ENCODE data around the gene COPRS.
A peak's percentile ranks its signal among the peaks of the same experiment; 100 is the strongest.
"Not testable (repeated sequence)": the region's sequence is repeated elsewhere in the genome, so short reads cannot be mapped to it uniquely, and the experiment has no call there.

COPRS gene

GRCh38 chr17:31838636-31839225, 20.3 kb downstream of the COPRS start:
- Histone ChIP-seq H3K27ac (no peak overlapping the region), H3K4me3 (no peak overlapping the region), H3K36me3 (no peaks in the 10 kb centered on the region), H4K20me1 (no peaks in the 10 kb centered on the region), H3K4me2 (peak overlapping the region in 3 of 11 experiments; percentile 7 to 36 (median 13); a peak in 2 of 22 replicates), H3K9ac (no peak overlapping the region), H3K9me3 (replicated peaks in 1 of 11) (no peaks in the 10 kb centered on the region), H3K27me3 (no peaks in the 10 kb centered on the region), H3K4me1 (peaks cover 9 to 23% (median 17%) of the 10 kb centered on the region in 10 experiments; a peak in 19 of 20 replicates)
- no peak for TF ChIP-seq Cebpa-rat (IDR thresholded peaks at IDR 0.05)

GRCh38 chr17:31835984-31836383, 23.1 kb downstream of the COPRS start:
- no peaks in the 10 kb centered on the region for H3K27me3 ChIP-seq
- H3K4me2 ChIP-seq = no peak overlapping the region
- no peak overlapping the region for H3K4me3 ChIP-seq
- H4K20me1 ChIP-seq = no peaks in the 10 kb centered on the region
- no peak overlapping the region for H3K27ac ChIP-seq
- H3K36me3 ChIP-seq = no peaks in the 10 kb centered on the region
- H3K4me1 ChIP-seq = peaks cover 7 to 25% (median 20%) of the 10 kb centered on the region in 10 experiments; a peak in 19 of 20 replicates
- H3K9me3 ChIP-seq (replicated peaks in 1 of 11) = peaks cover 8 to 13% (median 10%) of the 10 kb centered on the region in 11 experiments; a peak in 14 of 22 replicates
- no peak for TF ChIP-seq Cebpa-rat (IDR thresholded peaks at IDR 0.05)
- H3K9ac ChIP-seq = no peak overlapping the region

DNA sequence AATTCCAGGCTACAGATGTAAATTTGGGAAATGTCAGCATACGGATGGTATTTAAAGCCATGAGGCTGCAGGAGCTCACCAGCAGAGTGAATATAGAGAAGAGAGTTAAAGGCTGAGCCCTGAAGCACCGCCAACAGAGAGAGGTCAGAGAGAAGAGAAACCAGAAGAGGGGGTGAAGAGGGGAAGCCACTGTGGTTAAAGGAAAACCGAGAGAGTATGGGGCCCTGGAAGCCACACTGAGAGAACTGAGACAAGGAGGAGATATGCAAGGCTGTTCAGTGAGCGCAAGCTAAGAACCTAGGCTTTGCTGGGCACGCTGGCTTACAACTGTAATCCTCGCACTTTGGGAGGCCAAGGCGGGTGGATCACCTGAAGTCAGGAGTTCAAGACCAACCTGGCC, 24.6 kb downstream of the COPRS start:
- Histone ChIP-seq H3K4me3 (no peak overlapping the region), H3K36me3 (no peaks in the 10 kb centered on the region), H4K20me1 (no peaks in the 10 kb centered on the region), H3K27ac (no peak overlapping the region), H3K9ac (no peak overlapping the region), H3K4me2 (peak overlapping the region; percentile 30 to 77 (median 44); a peak in 19 of 22 replicates), H3K9me3 (replicated peaks in 1 of 11) (peaks cover 8 to 13% (median 10%) of the 10 kb centered on the region in 11 experiments; a peak in 14 of 22 replicates), H3K27me3 (no peaks in the 10 kb centered on the region), H3K4me1 (peaks cover 7 to 30% (median 21%) of the 10 kb centered on the region in 10 experiments; a peak in 19 of 20 replicates)
- TF ChIP-seq Cebpa-rat (IDR thresholded peaks at IDR 0.05) = no peak

DNA sequence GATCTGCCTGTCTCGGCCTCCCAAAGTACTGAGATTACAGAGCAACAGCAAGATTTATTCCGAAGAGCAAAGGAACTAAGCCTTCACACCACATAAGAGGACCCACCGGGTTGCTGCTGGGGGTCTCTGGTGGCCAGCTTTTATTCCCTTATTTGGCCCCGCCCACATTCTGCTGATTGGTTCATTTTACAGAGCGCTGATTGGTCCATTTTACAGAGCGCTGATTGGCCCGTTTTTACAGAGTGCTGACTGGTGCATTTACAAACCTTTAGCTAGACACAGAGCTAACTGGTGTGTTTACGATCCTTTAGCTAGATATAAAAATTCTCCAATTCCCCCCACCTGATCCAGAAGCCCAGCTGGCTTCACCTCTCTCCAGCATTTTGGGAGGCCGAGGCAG, 26.3 kb downstream of the COPRS start:
- TF ChIP-seq Cebpa-rat (IDR thresholded peaks at IDR 0.05) = no peak
- Histone ChIP-seq H3K27me3 (no peaks in the 10 kb centered on the region), H4K20me1 (no peaks in the 10 kb centered on the region), H3K9me3 (replicated peaks in 1 of 11) (peaks cover 8 to 13% (median 10%) of the 10 kb centered on the region in 11 experiments; a peak in 14 of 22 replicates), H3K4me3 (no peak overlapping the region), H3K4me1 (peaks cover 7 to 24% (median 15%) of the 10 kb centered on the region in 10 experiments; a peak in 19 of 20 replicates), H3K4me2 (no peak overlapping the region), H3K27ac (no peak overlapping the region), H3K36me3 (no peaks in the 10 kb centered on the region), H3K9ac (no peak overlapping the region)

GRCh38 chr17:31830971-31831858, 27.8 kb downstream of the COPRS start:
- no peaks in the 10 kb centered on the region for H3K27me3 ChIP-seq
- H3K27ac ChIP-seq = no peak overlapping the region
- peaks cover 8 to 13% (median 10%) of the 10 kb centered on the region in 11 experiments; a peak in 14 of 22 replicates for H3K9me3 ChIP-seq (replicated peaks in 1 of 11)
- H4K20me1 ChIP-seq = no peaks in the 10 kb centered on the region
- H3K4me3 ChIP-seq = no peak overlapping the region
- H3K4me2 ChIP-seq = peak overlapping the region in 2 of 11 experiments; percentile 3 to 21; a peak in 3 of 22 replicates
- H3K9ac ChIP-seq = no peak overlapping the region
- no peaks in the 10 kb centered on the region for H3K36me3 ChIP-seq
- no peak for TF ChIP-seq Cebpa-rat (IDR thresholded peaks at IDR 0.05)
- peaks cover 7 to 24% (median 19%) of the 10 kb centered on the region in 10 experiments; a peak in 19 of 20 replicates for H3K4me1 ChIP-seq

DNA sequence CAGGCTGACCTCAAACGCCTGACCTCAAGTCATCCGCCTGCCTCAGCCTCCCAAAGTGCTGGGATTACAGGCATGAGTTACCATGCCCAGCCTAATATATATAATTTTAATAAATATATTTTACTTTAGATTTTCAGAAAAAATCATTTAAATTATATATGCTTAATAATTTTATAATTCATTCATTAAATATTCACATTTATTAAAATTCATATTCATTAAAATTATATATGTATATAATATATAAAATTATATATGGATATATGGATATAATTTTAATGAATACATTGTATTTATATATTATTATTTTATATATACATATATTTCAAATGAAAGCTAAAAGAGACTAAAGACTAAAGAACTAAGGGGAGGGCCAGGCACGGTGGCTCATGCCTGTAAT, 29.4 kb downstream of the COPRS start:
- Histone ChIP-seq H3K27ac (no peak overlapping the region), H3K4me2 (no peak overlapping the region), H3K36me3 (no peaks in the 10 kb centered on the region), H3K27me3 (no peaks in the 10 kb centered on the region), H4K20me1 (no peaks in the 10 kb centered on the region), H3K9me3 (replicated peaks in 1 of 11) (peaks cover 8 to 13% (median 10%) of the 10 kb centered on the region in 11 experiments; a peak in 14 of 22 replicates), H3K9ac (no peak overlapping the region), H3K4me3 (no peak overlapping the region), H3K4me1 (peaks cover 2 to 24% (median 19%) of the 10 kb centered on the region in 10 experiments; a peak in 19 of 20 replicates)
- no peak for TF ChIP-seq Cebpa-rat (IDR thresholded peaks at IDR 0.05)

DNA sequence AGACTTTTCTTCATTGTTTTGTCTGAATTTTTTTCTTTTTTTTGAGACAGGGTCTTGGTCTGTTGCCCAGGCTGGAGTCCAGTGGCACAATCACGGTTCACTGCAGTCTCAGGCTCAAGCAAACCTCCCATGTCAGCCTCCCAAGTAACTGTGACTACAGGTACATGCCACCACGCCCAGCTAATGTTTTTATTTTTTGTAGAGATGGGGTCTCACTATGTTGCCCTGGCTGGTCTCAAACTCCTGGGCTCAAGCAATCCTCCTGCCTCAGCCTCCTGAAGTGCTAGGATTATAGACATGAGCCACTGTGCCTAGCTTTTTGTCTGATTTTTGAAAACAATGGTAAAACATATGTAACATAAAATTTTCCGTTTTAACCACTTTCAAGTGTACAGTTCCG, 30.1 kb downstream of the COPRS start:
- not testable (repeated sequence) for H3K36me3 ChIP-seq, H3K27ac ChIP-seq, H4K20me1 ChIP-seq, H3K4me2 ChIP-seq, H3K9ac ChIP-seq, H3K27me3 ChIP-seq, H3K4me3 ChIP-seq
- Histone ChIP-seq H3K9me3 (replicated peaks in 1 of 11) (peaks cover 8 to 13% (median 10%) of the 10 kb centered on the region in 11 experiments; a peak in 14 of 22 replicates), H3K4me1 (peaks cover 0 to 17% (median 12%) of the 10 kb centered on the region in 10 experiments; a peak in 13 of 20 replicates)

GRCh38 chr17:31825961-31826691, 32.9 kb downstream of the COPRS start:
- Histone ChIP-seq H3K27ac (no peak overlapping the region), H3K4me3 (no peak overlapping the region), H3K9me3 (replicated peaks in 1 of 11) (no peaks in the 10 kb centered on the region), H3K4me1 (peaks cover 0 to 12% (median 8%) of the 10 kb centered on the region in 10 experiments; a peak in 8 of 20 replicates), H3K36me3 (no peaks in the 10 kb centered on the region), H3K4me2 (peak overlapping the region in 6 of 11 experiments; percentile 15 to 50 (median 39); a peak in 7 of 22 replicates), H4K20me1 (no peaks in the 10 kb centered on the region), H3K9ac (no peak overlapping the region), H3K27me3 (no peaks in the 10 kb centered on the region)
- no peak for TF ChIP-seq Cebpa-rat (IDR thresholded peaks at IDR 0.05)
